ENCODE data around the gene LRIG1.

DNA sequence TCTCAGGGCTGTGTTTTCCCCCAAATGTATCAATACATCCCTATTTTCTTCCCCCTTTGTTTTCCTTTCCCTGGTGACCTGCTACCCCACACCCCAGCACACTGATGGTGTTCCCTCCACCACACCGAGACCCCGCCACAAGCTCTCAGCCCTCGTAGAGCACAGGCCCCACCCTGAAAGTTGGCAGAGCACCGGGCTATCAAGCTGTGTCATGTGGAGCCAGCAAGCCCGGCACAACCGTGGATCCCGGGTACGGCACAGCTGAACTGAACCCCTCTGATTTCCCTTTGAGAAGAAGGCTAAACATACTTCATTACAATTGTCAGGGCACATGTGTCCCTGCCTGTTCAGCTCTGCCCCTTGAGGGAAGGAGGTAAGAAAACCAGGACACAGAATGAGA lies 69.9 kb downstream of the LRIG1 start:
- TF ChIP-seq, protein P1, sequence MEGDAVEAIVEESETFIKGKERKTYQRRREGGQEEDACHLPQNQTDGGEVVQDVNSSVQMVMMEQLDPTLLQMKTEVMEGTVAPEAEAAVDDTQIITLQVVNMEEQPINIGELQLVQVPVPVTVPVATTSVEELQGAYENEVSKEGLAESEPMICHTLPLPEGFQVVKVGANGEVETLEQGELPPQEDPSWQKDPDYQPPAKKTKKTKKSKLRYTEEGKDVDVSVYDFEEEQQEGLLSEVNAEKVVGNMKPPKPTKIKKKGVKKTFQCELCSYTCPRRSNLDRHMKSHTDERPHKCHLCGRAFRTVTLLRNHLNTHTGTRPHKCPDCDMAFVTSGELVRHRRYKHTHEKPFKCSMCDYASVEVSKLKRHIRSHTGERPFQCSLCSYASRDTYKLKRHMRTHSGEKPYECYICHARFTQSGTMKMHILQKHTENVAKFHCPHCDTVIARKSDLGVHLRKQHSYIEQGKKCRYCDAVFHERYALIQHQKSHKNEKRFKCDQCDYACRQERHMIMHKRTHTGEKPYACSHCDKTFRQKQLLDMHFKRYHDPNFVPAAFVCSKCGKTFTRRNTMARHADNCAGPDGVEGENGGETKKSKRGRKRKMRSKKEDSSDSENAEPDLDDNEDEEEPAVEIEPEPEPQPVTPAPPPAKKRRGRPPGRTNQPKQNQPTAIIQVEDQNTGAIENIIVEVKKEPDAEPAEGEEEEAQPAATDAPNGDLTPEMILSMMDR (conservative IDR thresholded peaks at IDR 0.05 in 1 of 2, IDR thresholded peaks at IDR 0.05 in 1 of 2; ENCODE audit: low read depth in 1 of 2, low read length in 2 of 2), result no peak
- TF ChIP-seq EZH2 (IDR thresholded peaks at IDR 0.05; ENCODE audit: low read length, missing control alignments), result no peak
